ENCODE measurements around the gene KIFC3. TPM values are rescaled to one million over a fixed set of nuclear protein-coding genes. Genes with fewer than 3 reads are reported as not detected.

KIFC3 gene
- total and polyA plus RNA-seq, 2 of the 8 experiments (the other 6 are each of a cell fraction or from before 2014, with no cell fraction given): 2.1 to 7.1 TPM

DNA sequence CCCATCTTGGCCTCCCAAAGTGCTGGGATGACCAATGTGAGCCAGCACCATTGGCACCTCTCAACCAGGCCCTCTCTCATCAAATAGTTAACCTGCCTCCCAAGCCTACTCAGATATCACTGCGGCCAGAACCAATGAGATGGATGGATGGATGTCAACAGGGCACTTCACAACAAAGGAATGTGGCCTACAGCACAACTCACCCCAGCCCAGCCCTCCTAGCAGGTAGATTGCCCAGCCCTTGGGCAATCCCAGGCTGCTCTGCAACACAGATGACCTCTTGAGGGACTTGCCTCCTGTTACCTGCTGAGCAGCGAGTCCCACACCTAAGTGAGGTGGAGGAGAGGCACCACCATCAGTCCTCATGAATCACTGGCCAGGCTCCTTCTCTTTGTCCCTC is 22.6 kb upstream of the KIFC3 start:
- Histone ChIP-seq H3K36me3 (ENCODE audit: control insufficient read depth in 2 of 4, insufficient read depth in 4 of 4, low read length in 3 of 4) (no peaks in the 10 kb centered on the region), H2BK15ac (ENCODE audit: low read length) (no peak overlapping the region; the same call in 1 of the 2 replicates), H3K9ac (replicated peaks in 1 of 4; ENCODE audit: extremely low read depth in 1 of 4, low read depth in 3 of 4, low read length in 3 of 4) (no peak overlapping the region), H2AFZ (ENCODE audit: low read length) (no peak overlapping the region), H3K27ac (ENCODE audit: low read depth, low read length) (no peak overlapping the region), H4K20me1 (replicated peaks in 1 of 2; ENCODE audit: control insufficient read depth in 1 of 2, insufficient read depth in 2 of 2, low read length in 2 of 2) (no peaks in the 10 kb centered on the region), H4K91ac (replicated peaks; ENCODE audit: insufficient read length, low read length) (no peak overlapping the region), H3K56ac (replicated peaks; ENCODE audit: insufficient read length, low read depth, low read length) (no peak overlapping the region), H3K18ac (ENCODE audit: extremely low read depth, low read length) (no peak overlapping the region), H2BK20ac (ENCODE audit: low read length) (no peak overlapping the region), H3K27me3 (replicated peaks in 1 of 4; ENCODE audit: control insufficient read depth in 3 of 4, extremely low read depth in 1 of 4, insufficient read depth in 3 of 4, low read length in 3 of 4) (no peaks in the 10 kb centered on the region), H3K9me3 (ENCODE audit: insufficient read depth in 2 of 2, low read depth in 1 of 2, low read length in 1 of 2) (no peaks in the 10 kb centered on the region), H3K79me2 (ENCODE audit: control insufficient read depth in 1 of 2, insufficient read depth in 2 of 2, low read length in 2 of 2) (no peaks in the 10 kb centered on the region), H2AK5ac (ENCODE audit: low read depth, low read length) (no peak overlapping the region), H3K23ac (ENCODE audit: insufficient read length) (no peak overlapping the region), H4K5ac (ENCODE audit: insufficient read length, low read depth, low read length) (no peak overlapping the region), H2BK12ac (ENCODE audit: low read depth, low read length) (no peak overlapping the region), H3K23me2 (ENCODE audit: low read depth, low read length) (no peaks in the 10 kb centered on the region), H2BK120ac (replicated peaks; ENCODE audit: low read depth, low read length) (no peak overlapping the region), H2BK5ac (ENCODE audit: low read depth, low read length) (no peak overlapping the region), H3K79me1 (ENCODE audit: low read depth, low read length) (no peaks in the 10 kb centered on the region; the same call in 1 of the 2 replicates), H3K4ac (replicated peaks; ENCODE audit: insufficient read length, low read depth, low read length) (no peak overlapping the region), H3K4me2 (ENCODE audit: insufficient read depth in 1 of 2, low read depth in 2 of 2, low read length in 2 of 2) (no peak overlapping the region), H3K14ac (ENCODE audit: insufficient read length) (no peak overlapping the region), H3K4me3 (ENCODE audit: extremely low read depth in 1 of 4, insufficient read depth in 2 of 4, low read depth in 3 of 4, low read length in 4 of 4) (no peak overlapping the region), H3K4me1 (replicated peaks in 1 of 4; ENCODE audit: control insufficient read depth in 3 of 4, insufficient read depth in 4 of 4, low read length in 3 of 4) (no peaks in the 10 kb centered on the region; a peak in 2 of 7 replicates), H4K8ac (ENCODE audit: extremely low read depth, insufficient read depth, low read length) (0 out of 2 replicates have a peak overlapping the region, but pooled peaks have one; percentile 42)
- no peak for DNase-seq (ENCODE audit: low read depth in 1 of 2, low spot score in 2 of 2)
- ChIA-PET POLR2A (ENCODE audit: partially characterized antibody) (no interaction called here), CTCF (ENCODE audit: partially characterized antibody) (interaction anchor here (0.6 to 2.2 kb wide), 4 partner anchors 16 to 246 kb away, joined by 3 to 8 read pairs (median 4); no protein-coding TSS in a partner anchor)
- 94% methylated on average over 2 of the region's 2 CpGs; no CpG with 5 or more reads in 1 of the 2 experiments for WGBS, 2 experiments (ENCODE audit: extremely low coverage in 1 of 2, insufficient coverage in 1 of 2, insufficient read length in 1 of 2, insufficient replicate concordance in 2 of 2, low coverage in 1 of 2, low lambda C conversion rate in 2 of 2, missing lambda C conversion rate in 1 of 2)
- no peak for FAIRE-seq
- TF ChIP-seq HDAC6 (IDR thresholded peaks at IDR 0.05; ENCODE audit: low read depth, low read length) (no peak), SIRT6 (IDR thresholded peaks at IDR 0.05; ENCODE audit: low read length) (no peak), ATF2 (IDR thresholded peaks at IDR 0.05; ENCODE audit: low read length) (no peak), TAF7 (optimal IDR thresholded peaks at IDR 0.05; ENCODE audit: borderline replicate concordance, low read depth, low read length) (no peak), SP1 (IDR thresholded peaks at IDR 0.05; ENCODE audit: low read depth, low read length) (no peak), EZH2 (IDR thresholded peaks at IDR 0.05; ENCODE audit: low read depth, low read length, severe bottlenecking) (no peak), GABPA (IDR thresholded peaks at IDR 0.05; ENCODE audit: borderline replicate concordance, insufficient read depth, low read length) (no peak), FOSL1 (IDR thresholded peaks at IDR 0.05; ENCODE audit: insufficient read depth, low read depth, low read length) (no peak), SRF (IDR thresholded peaks at IDR 0.05; ENCODE audit: low read depth, low read length) (no peak), CREB1 (IDR thresholded peaks at IDR 0.05) (no peak), ATF3 (IDR thresholded peaks at IDR 0.05; ENCODE audit: insufficient read depth, low read depth, low read length) (no peak), POLR2A (IDR thresholded peaks at IDR 0.05; ENCODE audit: control extremely low read depth in 1 of 2, low read depth in 2 of 2, low read length in 2 of 2) (no peak), KDM4A (IDR thresholded peaks at IDR 0.05; ENCODE audit: low read depth, low read length, severe bottlenecking) (no peak)
